PC-9 (cell line): ENCODE measurements around the gene FEM1C. TPM values are rescaled to one million over a fixed set of nuclear protein-coding genes. Genes with fewer than 3 reads are reported as not detected.

Source experiments
- BruUV-seq: library from RNA; stranded (reverse); fragments of 400-500 nt; replicated peaks from 2 replicates; lab custom pipeline; 2021; lab: Mats Ljungman, UMichigan
- CTCF ChIA-PET: fragments of 300-600 bp; sonication (Branson Sonifier 250); formaldehyde crosslinking; loops from one replicate; lab custom pipeline; 2022; ENCODE audit warnings: antibody characterized with exemption; lab: Charles Lee
- POLR2A ChIA-PET: fragments of 300-600 bp; sonication (Branson Sonifier 250); formaldehyde crosslinking; loops from one replicate; lab custom pipeline; 2022; ENCODE audit warnings: antibody characterized with exemption; ENCODE audit not compliant: unreplicated experiment; lab: Charles Lee
- DNase-seq, 2 experiments: peaks; one replicate each; pipeline versions ENCODE4 v3.0.0 to v3.0.0-alpha.2; 2015 to 2022; ENCODE audit warnings: mixed read lengths in 1 of 2
- H2AFZ ChIP-seq: fragments of 200-600 bp; sonication (generic); 2 replicates; pipeline ENCODE4 v1.8.1; 2017; ENCODE audit warnings: antibody characterized with exemption
- H3F3A ChIP-seq: fragments of 200-600 bp; sonication (generic); 2 replicates; pipeline ENCODE4 v1.8.1; 2017; ENCODE audit warnings: antibody characterized with exemption, mild to moderate bottlenecking, low read depth; ENCODE audit not compliant: insufficient read depth
- H3K27ac ChIP-seq: fragments of 200-600 bp; sonication (generic); 2 replicates; pipeline ENCODE4 v1.6.1; 2016; ENCODE audit warnings: mixed run types
- H3K27me3 ChIP-seq: fragments of 200-600 bp; sonication (generic); 2 replicates; pipeline ENCODE4 v1.6.1; 2016; ENCODE audit warnings: low read depth, mixed run types; ENCODE audit not compliant: insufficient read depth
- H3K36me3 ChIP-seq: fragments of 200-600 bp; sonication (generic); 2 replicates; pipeline ENCODE4 v1.6.1; 2016; ENCODE audit warnings: low read depth, mixed run types
- H3K4me1 ChIP-seq: fragments of 200-600 bp; sonication (generic); replicated peaks from 2 replicates; pipeline ENCODE4 v1.6.1; 2016; ENCODE audit warnings: mixed run types; ENCODE audit not compliant: insufficient read depth
- H3K4me2 ChIP-seq: fragments of 200-600 bp; sonication (generic); 2 replicates; pipeline ENCODE4 v1.6.1; 2017; ENCODE audit warnings: mixed run types
- H3K4me3 ChIP-seq: fragments of 200-600 bp; sonication (generic); 2 replicates; pipeline ENCODE4 v1.6.1; 2016; ENCODE audit warnings: mixed run types
- H3K79me2 ChIP-seq: fragments of 200-600 bp; sonication (generic); 2 replicates; pipeline ENCODE4 v1.6.1; 2017; ENCODE audit warnings: low read depth, mixed run types
- H3K9me2 ChIP-seq: fragments of 200-600 bp; sonication (generic); 2 replicates; pipeline ENCODE4 v1.8.1; 2017; ENCODE audit warnings: mild to moderate bottlenecking; ENCODE audit not compliant: insufficient read depth
- H3K9me3 ChIP-seq: fragments of 200-600 bp; sonication (generic); 2 replicates; pipeline ENCODE4 v1.8.1; 2016; ENCODE audit warnings: low read depth; ENCODE audit not compliant: insufficient read depth
- H4K20me1 ChIP-seq: fragments of 200-600 bp; sonication (generic); 2 replicates; pipeline ENCODE4 v1.8.1; 2017; ENCODE audit not compliant: insufficient read depth
- EZH2 ChIP-seq: fragments of 200-600 bp; sonication (generic); IDR thresholded peaks from 2 replicates; pipeline ENCODE4 v1.8.0; 2017; ENCODE audit warnings: antibody characterized with exemption, low read depth
- intact Hi-C: fragments of 100-400 bp; cut with micrococcal nuclease; formaldehyde crosslinking; loops from one replicate; pipeline ENCODE4 v1.10.0; 2022; ENCODE audit not compliant: unreplicated experiment
- total RNA-seq: library from RNA; stranded (reverse); gene quantifications from 2 replicates; pipeline ENCODE4 v1.2.3, GENCODE V29; 2021
- TF ChIP-seq, protein P1 (sequence below): fragments of 200-600 bp; sonication (generic); conservative IDR thresholded peaks from 2 replicates; pipeline ENCODE4 v1.6.1; 2017; ENCODE audit warnings: mixed run types, antibody characterized with exemption, mild to moderate bottlenecking, moderate library complexity

Gene FEM1C
- total RNA-seq, 1 experiment from 2014 or later: 15.9 TPM

DNA sequence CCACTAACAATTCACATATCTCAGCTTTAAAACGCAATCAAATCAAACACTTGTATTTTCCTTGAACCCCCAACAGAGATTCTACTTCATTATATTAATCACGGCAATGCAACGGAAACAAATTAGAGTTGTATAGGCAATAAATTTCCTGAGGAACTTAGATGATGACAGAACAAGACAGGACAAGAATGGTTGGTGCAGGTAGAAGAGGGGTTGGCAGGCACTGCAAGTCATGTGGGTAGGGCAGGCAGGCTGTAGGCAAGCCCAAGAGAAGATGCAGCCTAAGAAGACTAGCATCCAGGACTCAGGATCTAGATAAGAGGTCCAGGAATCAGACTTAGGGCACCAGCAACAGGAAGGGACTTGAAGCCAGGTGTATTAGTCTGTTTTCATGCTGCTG lies 16.6 kb upstream of the FEM1C start:
- no peak overlapping the region for H3K4me2 ChIP-seq
- H3K9me2 ChIP-seq: no peaks in the 10 kb centered on the region
- no peaks in the 10 kb centered on the region for H3K36me3 ChIP-seq
- H2AFZ ChIP-seq: no peak overlapping the region
- no peak overlapping the region for H3K27ac ChIP-seq
- H3K4me3 ChIP-seq: no peak overlapping the region
- no peak for DNase-seq
- H3K4me1 ChIP-seq: peaks cover 21% of the 10 kb centered on the region
- H3K79me2 ChIP-seq: no peaks in the 10 kb centered on the region
- intact Hi-C loops: no loop called here
- ChIA-PET CTCF (no interaction called here), POLR2A (no interaction called here)
- H4K20me1 ChIP-seq: no peaks in the 10 kb centered on the region
- no TSS peak for BruUV-seq
- TF ChIP-seq, protein P1, sequence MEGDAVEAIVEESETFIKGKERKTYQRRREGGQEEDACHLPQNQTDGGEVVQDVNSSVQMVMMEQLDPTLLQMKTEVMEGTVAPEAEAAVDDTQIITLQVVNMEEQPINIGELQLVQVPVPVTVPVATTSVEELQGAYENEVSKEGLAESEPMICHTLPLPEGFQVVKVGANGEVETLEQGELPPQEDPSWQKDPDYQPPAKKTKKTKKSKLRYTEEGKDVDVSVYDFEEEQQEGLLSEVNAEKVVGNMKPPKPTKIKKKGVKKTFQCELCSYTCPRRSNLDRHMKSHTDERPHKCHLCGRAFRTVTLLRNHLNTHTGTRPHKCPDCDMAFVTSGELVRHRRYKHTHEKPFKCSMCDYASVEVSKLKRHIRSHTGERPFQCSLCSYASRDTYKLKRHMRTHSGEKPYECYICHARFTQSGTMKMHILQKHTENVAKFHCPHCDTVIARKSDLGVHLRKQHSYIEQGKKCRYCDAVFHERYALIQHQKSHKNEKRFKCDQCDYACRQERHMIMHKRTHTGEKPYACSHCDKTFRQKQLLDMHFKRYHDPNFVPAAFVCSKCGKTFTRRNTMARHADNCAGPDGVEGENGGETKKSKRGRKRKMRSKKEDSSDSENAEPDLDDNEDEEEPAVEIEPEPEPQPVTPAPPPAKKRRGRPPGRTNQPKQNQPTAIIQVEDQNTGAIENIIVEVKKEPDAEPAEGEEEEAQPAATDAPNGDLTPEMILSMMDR: no peak
- no peak for TF ChIP-seq EZH2
- peaks cover 4% of the 10 kb centered on the region; the same call in 1 of the 2 replicates for H3F3A ChIP-seq
- no peaks in the 10 kb centered on the region for H3K27me3 ChIP-seq
- H3K9me3 ChIP-seq: no peaks in the 10 kb centered on the region

DNA sequence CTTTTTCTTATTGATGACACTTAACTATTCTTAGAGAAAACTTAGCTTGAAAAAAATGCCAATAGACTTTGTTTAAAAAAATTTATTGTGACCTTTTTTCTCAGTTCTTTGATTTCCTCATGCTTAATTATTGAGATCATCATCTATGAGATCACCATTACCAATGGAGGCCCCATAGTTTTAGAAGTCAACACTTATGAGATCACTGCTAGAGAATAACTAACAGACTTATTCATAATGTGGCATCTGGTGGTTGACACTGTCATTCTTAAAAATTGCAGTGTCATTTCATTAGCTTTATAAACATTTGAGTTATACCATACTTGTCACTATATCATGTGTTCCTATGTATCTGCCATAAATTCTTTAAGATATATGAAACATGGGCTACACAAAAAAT lies 14.9 kb upstream of the FEM1C start:
- POLR2A ChIA-PET: no interaction called here
- H3F3A ChIP-seq: peaks cover 4% of the 10 kb centered on the region; the same call in 1 of the 2 replicates
- H3K4me3 ChIP-seq: no peak overlapping the region
- intact Hi-C loops: no loop called here
- H4K20me1 ChIP-seq: no peaks in the 10 kb centered on the region
- H3K36me3 ChIP-seq: no peaks in the 10 kb centered on the region
- H3K79me2 ChIP-seq: no peaks in the 10 kb centered on the region
- TF ChIP-seq, protein P1: no peak
- no peak for TF ChIP-seq EZH2
- BruUV-seq: no TSS peak
- peak in 1 of 2 experiments; percentile 62 for DNase-seq
- no peaks in the 10 kb centered on the region for H3K27me3 ChIP-seq
- H3K9me2 ChIP-seq: no peaks in the 10 kb centered on the region
- H3K9me3 ChIP-seq: no peaks in the 10 kb centered on the region; the same call in 1 of the 2 replicates
- peaks cover 21% of the 10 kb centered on the region for H3K4me1 ChIP-seq
- no peak overlapping the region for H3K4me2 ChIP-seq
- H3K27ac ChIP-seq: no peak overlapping the region
- no peak overlapping the region for H2AFZ ChIP-seq
- CTCF ChIA-PET: no interaction called here

DNA sequence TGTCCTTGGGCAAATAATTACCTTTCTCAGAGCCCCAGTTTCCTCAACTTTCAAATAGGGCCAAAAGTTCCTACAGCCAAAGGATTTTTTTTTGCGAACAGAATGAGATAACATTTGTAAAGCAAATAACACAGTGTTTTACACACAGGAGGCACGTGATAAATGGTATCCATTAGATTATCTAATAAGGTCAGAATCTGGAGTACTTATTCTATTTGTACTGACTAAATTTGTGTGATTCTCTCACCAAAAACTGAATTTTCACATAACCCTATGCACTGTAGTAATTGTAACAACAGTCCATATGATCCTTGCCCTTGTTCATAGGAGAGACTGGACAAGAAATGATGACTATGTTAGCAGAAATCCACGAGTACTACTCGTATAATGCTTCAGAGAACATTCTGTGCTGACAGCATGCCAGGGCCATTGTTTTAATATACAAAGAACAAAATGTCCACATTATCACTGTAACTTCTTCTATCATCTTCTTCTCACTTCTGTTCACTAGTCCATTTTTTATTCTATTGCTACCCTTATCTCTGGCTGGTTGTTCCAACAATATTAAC lies 13.9 kb upstream of the FEM1C start:
- H3K4me3 ChIP-seq: no peak overlapping the region
- no peak overlapping the region for H3K4me2 ChIP-seq
- H3K36me3 ChIP-seq: no peaks in the 10 kb centered on the region
- TF ChIP-seq, protein P1: no peak
- no peak for TF ChIP-seq EZH2
- no peaks in the 10 kb centered on the region for H3K27me3 ChIP-seq
- no peak overlapping the region for H3K27ac ChIP-seq
- peaks cover 4% of the 10 kb centered on the region; the same call in 1 of the 2 replicates for H3F3A ChIP-seq
- POLR2A ChIA-PET: no interaction called here
- H4K20me1 ChIP-seq: no peaks in the 10 kb centered on the region
- no peaks in the 10 kb centered on the region for H3K79me2 ChIP-seq
- CTCF ChIA-PET: no interaction called here
- H2AFZ ChIP-seq: no peak overlapping the region
- no TSS peak for BruUV-seq
- DNase-seq: no peak
- intact Hi-C loops: no loop called here
- no peaks in the 10 kb centered on the region for H3K9me2 ChIP-seq
- no peaks in the 10 kb centered on the region; the same call in 1 of the 2 replicates for H3K9me3 ChIP-seq
- H3K4me1 ChIP-seq: peaks cover 21% of the 10 kb centered on the region
